Urinary bladder (tissue), 4 donors: ENCODE measurements around the gene SLTM. TPM values are rescaled to one million over a fixed set of nuclear protein-coding genes. Genes with fewer than 3 reads are reported as not detected.
"Not testable (repeated sequence)": the region's sequence is repeated elsewhere in the genome, so short reads cannot be mapped to it uniquely, and the experiment has no call there.

Source experiments
- DNase-seq: peaks from one replicate; pipeline ENCODE4 v3.0.0-alpha.2; 2015; ENCODE audit errors: extremely low spot score
- H3K27ac ChIP-seq: one replicate; pipeline ENCODE4 v1.5.1; 2013; ENCODE audit warnings: low read depth, mild to moderate bottlenecking, moderate library complexity
- H3K36me3 ChIP-seq: one replicate; pipeline ENCODE4 v1.6.1; 2013; ENCODE audit warnings: mild to moderate bottlenecking, moderate library complexity; ENCODE audit not compliant: insufficient read depth
- H3K4me1 ChIP-seq: one replicate; pipeline ENCODE4 v1.6.1; 2013; ENCODE audit warnings: mild to moderate bottlenecking, moderate library complexity; ENCODE audit not compliant: insufficient read depth
- H3K4me3 ChIP-seq: one replicate; pipeline ENCODE4 v1.5.1; 2013; ENCODE audit warnings: low read depth, low read length
- WGBS: extraction: QIAGEN DNeasy Blood & Tissue Kit; methylation state at CpG from one replicate; pipeline ENCODE4 v1.1.7; 2013; 5-methylcytosine and 5-hydroxymethylcytosine counted together
- polyA plus RNA-seq: library from polyadenylated mRNA; stranded (reverse); fragments of 200-250 nt; gene quantifications from one replicate; pipeline ENCODE4 v1.2.3, GENCODE V29; 2013
- total RNA-seq: library from RNA; depleted of rRNA; stranded (reverse); fragments of >200 nt; gene quantifications from one replicate; pipeline ENCODE4 v1.2.3, GENCODE V29; 2014
- donor health status: healthy with polysubstance abuse.
- donor health status: healthy.

SLTM gene
- total and polyA plus RNA-seq, 2 donors: 60.0 to 175 TPM

GRCh38 chr15:58877999-58878825 lies 55.3 kb downstream of the SLTM start:
- Histone ChIP-seq H3K4me3 (no peak overlapping the region), H3K4me1 (no peaks in the 10 kb centered on the region), H3K36me3 (peaks cover 10% of the 10 kb centered on the region), H3K27ac (no peak overlapping the region)
- DNase-seq: no peak
- 95% methylated on average over 12 of the region's 12 CpGs for WGBS

GRCh38 chr15:58876306-58877106 lies 57.0 kb downstream of the SLTM start:
- no peak overlapping the region for H3K4me3 ChIP-seq
- no peak overlapping the region for H3K27ac ChIP-seq
- H3K36me3 ChIP-seq: peaks cover 3% of the 10 kb centered on the region
- DNase-seq: no peak
- WGBS: 87% methylated on average over 7 of the region's 7 CpGs
- no peaks in the 10 kb centered on the region for H3K4me1 ChIP-seq

- no peaks in the 10 kb centered on the region for H3K4me1 ChIP-seq
Observed at GRCh38 chr15:58875343-58875742, 58.1 kb downstream of the SLTM start.

GRCh38 chr15:58873267-58873666 lies 60.2 kb downstream of the SLTM start:
- no peak overlapping the region for H3K27ac ChIP-seq
- DNase-seq: no peak
- H3K36me3 ChIP-seq: no peaks in the 10 kb centered on the region
- no peaks in the 10 kb centered on the region for H3K4me1 ChIP-seq
- 57% methylated on average over 1 of the region's 1 CpG for WGBS
- no peak overlapping the region for H3K4me3 ChIP-seq

More at GRCh38 chr15:58875343-58875742, 58.1 kb downstream of the SLTM start:
- Histone ChIP-seq H3K27ac (no peak overlapping the region), H3K36me3 (peaks cover 2% of the 10 kb centered on the region), H3K4me3 (no peak overlapping the region)
- DNase-seq: no peak

DNA sequence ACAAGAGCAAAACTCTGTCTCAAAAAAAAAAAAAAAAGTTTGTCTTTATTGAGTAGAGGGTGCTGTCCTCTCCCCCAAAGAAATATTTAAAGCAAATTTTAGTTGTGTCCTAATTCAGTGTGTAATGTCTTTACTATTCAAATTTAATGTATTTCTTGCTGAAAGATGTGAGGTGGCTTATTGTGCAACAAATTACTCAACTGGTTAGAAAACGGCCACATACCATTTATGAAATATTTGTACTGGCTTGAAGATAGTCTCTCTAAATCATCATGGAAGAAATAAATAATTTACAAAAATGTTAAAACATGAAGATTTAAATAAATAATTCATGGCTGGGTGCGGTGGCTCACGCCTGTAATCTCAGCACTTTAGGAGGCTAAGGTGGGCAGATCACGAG lies 63.0 kb downstream of the SLTM start:
- no peaks in the 10 kb centered on the region for H3K36me3 ChIP-seq
- H3K27ac ChIP-seq: no peak overlapping the region
- no peaks in the 10 kb centered on the region for H3K4me1 ChIP-seq
- 91% methylated on average over 4 of the region's 4 CpGs for WGBS
- H3K4me3 ChIP-seq: no peak overlapping the region
- no peak for DNase-seq

DNA sequence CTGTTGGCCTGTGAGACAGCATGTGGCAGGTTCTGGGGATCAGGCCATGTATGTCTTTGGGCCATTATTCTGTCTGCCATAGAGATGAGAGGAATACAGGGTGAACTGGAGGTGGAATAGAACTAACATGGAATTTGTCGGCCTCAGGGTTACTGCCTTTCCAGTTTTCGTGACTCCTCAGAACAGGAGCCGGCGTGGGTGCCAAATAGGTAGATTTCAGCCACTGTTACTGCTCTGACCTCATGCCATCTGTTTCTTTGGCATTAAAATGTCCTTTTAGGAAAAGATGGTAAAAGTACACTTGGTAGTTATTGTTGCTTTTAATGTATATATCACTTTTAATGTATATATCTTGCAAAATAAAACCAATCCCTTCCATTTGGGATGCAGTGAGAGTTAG lies 65.6 kb downstream of the SLTM start:
- Histone ChIP-seq H3K27ac (no peak overlapping the region), H3K36me3 (no peaks in the 10 kb centered on the region), H3K4me1 (no peaks in the 10 kb centered on the region), H3K4me3 (no peak overlapping the region)
- 97% methylated on average over 4 of the region's 4 CpGs for WGBS
- DNase-seq: no peak

- Histone ChIP-seq H3K36me3 (no peaks in the 10 kb centered on the region), H3K4me3 (peak overlapping the region; percentile 40), H3K4me1 (no peaks in the 10 kb centered on the region), H3K27ac (no peak overlapping the region)
- WGBS: 40% methylated on average over 15 of the region's 15 CpGs
- no peak for DNase-seq
Observed at GRCh38 chr15:58865425-58865880, 68.0 kb downstream of the SLTM start.

- DNase-seq: no peak
- Histone ChIP-seq H3K4me3 (peak overlapping the region; percentile 40), H3K4me1 (no peaks in the 10 kb centered on the region), H3K27ac (no peak overlapping the region), H3K36me3 (no peaks in the 10 kb centered on the region)
- WGBS: 14% methylated on average over 54 of the region's 54 CpGs
Observed at GRCh38 chr15:58864602-58865424, 68.7 kb downstream of the SLTM start.

DNA sequence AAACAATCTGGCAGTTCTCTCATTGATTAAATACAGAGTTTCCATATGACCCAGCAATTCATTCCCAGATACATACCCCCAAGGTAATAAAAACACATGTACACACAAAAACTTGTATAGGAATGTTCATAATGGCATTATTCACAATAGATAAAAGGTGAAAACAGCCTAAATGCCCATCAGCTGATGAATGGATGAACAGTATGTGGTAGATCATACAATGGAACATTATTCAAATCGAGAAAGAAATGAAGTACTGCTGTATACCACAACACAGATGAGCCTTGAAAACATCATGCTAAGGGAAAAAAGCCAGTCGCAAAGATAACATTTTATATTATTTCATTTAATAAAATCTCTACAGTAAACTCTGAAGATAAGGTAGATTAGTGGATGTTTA lies 71.2 kb downstream of the SLTM start:
- no peaks in the 10 kb centered on the region for H3K4me1 ChIP-seq
- no peak overlapping the region for H3K4me3 ChIP-seq
- no peak overlapping the region for H3K27ac ChIP-seq
- no peaks in the 10 kb centered on the region for H3K36me3 ChIP-seq
- no peak for DNase-seq
- WGBS: 39% methylated on average over 2 of the region's 2 CpGs

DNA sequence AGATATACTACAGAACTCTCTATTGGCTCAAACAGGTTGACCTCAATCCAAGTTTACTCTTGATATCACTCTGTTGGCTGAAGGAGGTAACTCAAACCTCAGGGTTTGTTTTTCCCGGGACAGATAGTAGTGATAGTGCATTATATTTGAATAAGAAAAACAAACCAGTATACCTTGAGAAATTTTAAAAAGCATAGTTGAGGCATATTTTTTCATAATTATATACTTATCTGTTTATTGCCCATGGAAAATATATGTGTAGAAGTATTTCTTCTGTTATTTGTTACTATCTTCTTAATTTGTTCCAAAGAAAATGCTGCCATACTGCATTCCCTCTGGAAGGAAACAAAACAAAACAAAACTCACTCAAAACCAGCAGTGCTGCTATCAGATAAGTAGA lies 76.9 kb downstream of the SLTM start:
- WGBS: 35% methylated on average over 1 of the region's 1 CpG
- DNase-seq, H3K36me3 ChIP-seq, H3K4me3 ChIP-seq, H3K4me1 ChIP-seq, H3K27ac ChIP-seq: not testable (repeated sequence)

- Histone ChIP-seq H3K4me1 (no peaks in the 10 kb centered on the region), H3K36me3 (no peaks in the 10 kb centered on the region), H3K4me3 (no peak overlapping the region), H3K27ac (no peak overlapping the region)
- no peak for DNase-seq
Observed at GRCh38 chr15:58856086-58856485, 77.4 kb downstream of the SLTM start.

GRCh38 chr15:58854593-58854992 lies 78.9 kb downstream of the SLTM start:
- no peak for DNase-seq
- WGBS: 80% methylated on average over 4 of the region's 4 CpGs
- no peaks in the 10 kb centered on the region for H3K36me3 ChIP-seq
- no peak overlapping the region for H3K4me3 ChIP-seq
- H3K27ac ChIP-seq: no peak overlapping the region
- H3K4me1 ChIP-seq: no peaks in the 10 kb centered on the region

DNA sequence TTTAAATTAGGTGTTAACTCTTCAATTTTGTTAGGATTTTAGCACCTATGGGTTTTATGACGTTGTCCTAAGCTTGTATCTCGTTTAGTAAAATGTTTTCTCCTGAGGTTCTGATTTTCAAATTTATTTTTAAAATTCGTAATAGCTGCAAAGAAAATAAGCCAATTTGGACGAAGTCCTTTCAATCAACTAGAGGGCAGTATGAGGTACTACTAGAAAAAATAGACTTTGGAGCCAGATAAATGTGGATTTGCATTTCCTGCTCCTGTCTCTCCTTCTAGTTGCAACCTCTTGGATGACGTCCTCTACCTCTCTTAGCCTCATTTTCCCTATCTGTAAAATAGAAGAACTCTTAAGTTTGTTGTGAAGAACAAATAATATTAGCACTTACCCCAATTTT lies 81.1 kb downstream of the SLTM start:
- no peak for DNase-seq
- Histone ChIP-seq H3K4me1 (no peaks in the 10 kb centered on the region), H3K27ac (no peak overlapping the region), H3K4me3 (no peak overlapping the region), H3K36me3 (no peaks in the 10 kb centered on the region)
- 94% methylated on average over 5 of the region's 5 CpGs for WGBS
